HL-60/S4 treated with retinoic acid at 250 ng/mL for 4 days and 3 days (cell line): ENCODE data around the gene GCKR.

ENCODE experiments used
- in situ Hi-C: fragments of 300-500 bp; cut with MboI; formaldehyde crosslinking; loops from 2 replicates; pipeline ENCODE4 v1.7.0; 2022; ENCODE audit warnings: low sequenced_read_pairs

Gene GCKR

DNA sequence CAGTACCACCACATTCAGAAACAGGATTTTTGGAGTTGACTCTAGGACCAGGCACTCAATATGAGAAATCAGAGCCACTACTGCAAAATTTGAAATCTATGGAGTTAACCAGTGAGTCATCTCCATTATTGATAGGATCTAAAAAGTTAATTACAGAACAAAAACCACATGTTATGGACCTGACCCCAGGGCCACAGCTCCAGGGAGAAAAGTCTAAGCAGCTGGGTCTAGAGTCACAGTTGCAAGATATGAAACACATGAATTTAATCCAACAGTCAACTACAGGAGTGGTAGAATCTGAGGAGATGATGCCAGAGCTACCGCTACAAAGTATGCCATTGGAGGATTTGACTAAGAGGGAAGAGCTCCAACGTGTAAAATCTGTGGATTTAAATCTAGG, 72.8 kb downstream of the GCKR start:
- in situ Hi-C loops = no loop called here

DNA sequence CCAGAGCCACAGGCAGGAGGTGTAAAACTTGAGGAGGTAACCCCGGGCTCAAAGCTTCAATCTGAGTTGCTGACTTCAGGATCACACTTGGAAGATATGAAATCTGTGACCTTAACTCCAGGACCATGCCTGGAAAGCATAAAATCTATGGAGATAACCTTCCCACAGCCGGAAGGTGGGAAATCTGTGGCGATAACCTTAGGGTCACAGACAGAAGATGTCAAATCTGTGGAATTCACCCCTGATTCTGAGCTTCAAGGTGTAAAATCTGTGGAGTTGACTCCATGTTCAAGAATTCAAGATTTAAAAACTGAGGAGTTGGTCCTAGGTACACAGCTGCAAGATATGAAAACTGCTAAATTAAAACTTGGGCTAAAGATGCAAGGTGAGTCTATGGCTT, 74.6 kb downstream of the GCKR start:
- in situ Hi-C loops = no loop called here

DNA sequence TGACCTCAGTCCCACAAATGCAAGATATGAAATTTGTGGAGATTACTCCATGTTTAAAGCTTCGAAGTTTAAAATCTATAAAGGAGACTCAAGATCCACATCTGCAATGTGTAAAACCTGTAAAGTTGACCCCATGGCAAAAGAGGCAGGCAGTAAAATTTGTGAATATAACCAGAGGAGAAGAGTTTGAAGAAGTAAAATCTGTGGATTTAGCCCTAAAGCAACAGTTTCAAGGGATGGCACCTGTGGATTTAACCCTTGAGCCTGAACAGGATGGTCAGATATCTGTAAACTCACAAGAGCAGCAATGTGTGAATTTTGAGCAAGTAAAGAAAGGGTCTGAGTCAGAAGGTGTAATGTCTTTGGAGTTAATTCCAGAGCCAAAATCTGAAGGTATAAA, 75.0 kb downstream of the GCKR start:
- in situ Hi-C loops = no loop called here

DNA sequence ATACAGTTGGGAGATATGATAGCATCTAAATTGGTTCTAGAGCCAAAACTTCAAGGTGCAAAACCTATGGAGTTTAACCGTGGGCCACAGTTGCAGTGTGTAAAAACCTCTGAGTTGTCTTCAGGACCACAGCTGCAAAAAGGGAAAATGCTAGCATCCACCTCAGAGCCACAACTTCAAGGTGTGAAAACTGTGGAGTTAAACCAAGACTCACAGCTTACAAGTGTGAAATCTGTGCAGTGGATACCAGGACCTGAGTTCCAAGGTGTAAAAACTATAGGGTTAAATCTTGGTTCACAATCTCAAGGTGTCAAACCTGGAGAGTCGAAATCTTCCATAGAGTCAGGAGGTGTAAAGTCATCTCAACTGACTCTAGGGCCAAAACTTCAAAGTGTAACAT, 75.8 kb downstream of the GCKR start:
- in situ Hi-C loops = no loop called here

DNA sequence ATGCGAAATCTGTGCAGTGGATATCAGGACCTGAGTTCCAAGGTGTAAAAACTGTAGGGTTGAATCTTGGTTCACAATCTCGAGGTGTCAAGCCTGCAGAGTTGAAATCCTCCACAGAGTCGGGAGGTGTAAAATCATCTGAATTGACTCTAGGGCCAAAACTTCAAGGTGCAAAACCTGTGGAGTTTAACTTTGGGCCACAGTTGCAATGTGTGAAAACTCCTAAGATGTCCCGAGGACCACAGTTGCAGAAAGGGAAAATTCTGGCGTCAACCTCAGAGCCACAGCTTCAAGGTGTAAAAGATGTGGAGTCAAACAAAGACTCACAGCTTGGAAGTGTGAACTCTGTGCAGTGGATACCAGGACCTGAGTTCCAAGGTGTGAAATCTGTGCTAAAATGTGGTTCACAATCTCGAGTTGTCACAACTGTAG, 76.4 kb downstream of the GCKR start:
- in situ Hi-C loops = no loop called here
